ENCODE data around the gene TECR. TPM values are rescaled to one million over a fixed set of nuclear protein-coding genes. Genes with fewer than 3 reads are reported as not detected.
A peak's percentile ranks its signal among the peaks of the same experiment; 100 is the strongest.

The TECR gene
- total and polyA plus RNA-seq, 9 of the 15 experiments (the other 6 are each of a cell fraction or from before 2014, with no cell fraction given): 29.3 to 211 (median 81.4) TPM

GRCh38 chr19:14529254-14530004, at the start of gene TECR (continued):
- no peak for TF ChIP-seq STAT5B (CRISPR knock-in tag; IDR thresholded peaks at IDR 0.05)
- peak; percentile 44; the same call in 1 of the 2 replicates for TF ChIP-seq VEZF1 (CRISPR knock-in tag; IDR thresholded peaks at IDR 0.05)
- TF ChIP-seq NEUROD1 (IDR thresholded peaks at IDR 0.05; ENCODE audit: borderline replicate concordance, low read depth, low read length, partially characterized antibody): peak; percentile 43
- peak; percentile 81 for TF ChIP-seq THAP12 (CRISPR knock-in tag; IDR thresholded peaks at IDR 0.05)
- TF ChIP-seq HDAC8 (tag; IDR thresholded peaks at IDR 0.05): 0 out of 2 replicates have a peak, but pooled peaks have one; percentile 54
- peak; percentile 76 for TF ChIP-seq MXI1 (IDR thresholded peaks at IDR 0.05; ENCODE audit: low read depth, low read length)
- peak; percentile 100 for TF ChIP-seq RBFOX2 (IDR thresholded peaks at IDR 0.05; ENCODE audit: low read depth, low read length)
- TF ChIP-seq ZBTB7A (IDR thresholded peaks at IDR 0.05; ENCODE audit: borderline replicate concordance, control insufficient read depth, low read depth, low read length): peak; percentile 17; the same call in 1 of the 2 replicates
- TF ChIP-seq GTF2F1 (IDR thresholded peaks at IDR 0.05; ENCODE audit: low read depth, low read length): peak; percentile 34; the same call in 1 of the 2 replicates
- TF ChIP-seq POU5F1 (IDR thresholded peaks at IDR 0.05; ENCODE audit: borderline replicate concordance, low read depth, low read length, partially characterized antibody): no peak
- peak; percentile 89 for TF ChIP-seq MBD2 (IDR thresholded peaks at IDR 0.05; ENCODE audit: borderline replicate concordance, low read depth)
- TF ChIP-seq IRF2 (CRISPR knock-in tag; IDR thresholded peaks at IDR 0.05): no peak
- no peak for TF ChIP-seq NR2F6 (CRISPR knock-in tag; IDR thresholded peaks at IDR 0.05)
- TF ChIP-seq TEAD1 (CRISPR knock-in tag; IDR thresholded peaks at IDR 0.05): peak in 1 of 2 experiments; percentile 70; a peak in 2 of 4 replicates
- TF ChIP-seq ZBTB12 (CRISPR knock-in tag; IDR thresholded peaks at IDR 0.05): no peak
- no peak for TF ChIP-seq U2AF1 (optimal IDR thresholded peaks at IDR 0.05; ENCODE audit: low read depth, low read length)
- TF ChIP-seq JUN (IDR thresholded peaks at IDR 0.05; ENCODE audit: borderline replicate concordance, low read depth, low read length): peak; percentile 53; the same call in 1 of the 2 replicates
- no peak; the same call in 1 of the 2 replicates for TF ChIP-seq JUN (CRISPR knock-in tag; IDR thresholded peaks at IDR 0.05; ENCODE audit: borderline replicate concordance)
- TF ChIP-seq POLR2A (conservative IDR thresholded peaks at IDR 0.05): peak; percentile 98
- peak; percentile 100 for TF ChIP-seq POLR2G (IDR thresholded peaks at IDR 0.05; ENCODE audit: low read depth, low read length)
- TF ChIP-seq ZNF23 (CRISPR knock-in tag; IDR thresholded peaks at IDR 0.05): no peak
- TF ChIP-seq SUPT5H (IDR thresholded peaks at IDR 0.05): peak; percentile 98
- TF ChIP-seq CEBPG (CRISPR knock-in tag; IDR thresholded peaks at IDR 0.05): peak; percentile 67
- TF ChIP-seq CEBPG (tag; conservative IDR thresholded peaks at IDR 0.05 in 1 of 2, IDR thresholded peaks at IDR 0.05 in 1 of 2): peak in 1 of 2 experiments; percentile 5; a peak in 1 of 4 replicates
- peak; percentile 98 for TF ChIP-seq TBP (optimal IDR thresholded peaks at IDR 0.05; ENCODE audit: low read depth, low read length)
